ENCODE measurements around the gene PPP1R12B.
A peak's percentile ranks its signal among the peaks of the same experiment; 100 is the strongest.
"Not testable (repeated sequence)": the region's sequence is repeated elsewhere in the genome, so short reads cannot be mapped to it uniquely, and the experiment has no call there.

PPP1R12B gene

DNA sequence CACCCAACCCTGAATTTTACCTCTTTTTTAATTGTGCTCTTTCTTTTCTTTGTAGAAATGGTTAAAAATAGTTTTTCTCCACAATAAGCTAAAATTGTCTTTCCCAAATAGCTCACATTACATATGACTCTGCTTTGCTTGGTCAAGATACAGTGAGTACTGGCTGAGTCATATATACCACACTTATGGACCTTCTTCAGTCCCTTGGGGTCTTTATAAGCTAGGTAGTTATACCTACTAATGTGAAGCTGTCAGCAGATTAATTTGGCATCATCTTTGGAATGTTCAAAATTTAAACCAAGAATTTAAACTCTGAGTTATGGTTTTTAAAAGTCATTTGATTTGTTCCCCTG, 111.6 kb downstream of the PPP1R12B start:
- not testable (repeated sequence) for H3K4me2 ChIP-seq (ENCODE audit: low read length); H3K27me3 ChIP-seq (ENCODE audit: control insufficient read depth, insufficient read depth, low read length); H2AFZ ChIP-seq; H3K9ac ChIP-seq; H3K79me2 ChIP-seq; H3K36me3 ChIP-seq (ENCODE audit: control insufficient read depth, insufficient read depth, low read length); H3K4me3 ChIP-seq (ENCODE audit: low read depth, low read length); H3K27ac ChIP-seq; H3K9me3 ChIP-seq (ENCODE audit: control insufficient read depth, low read length); H3K4me1 ChIP-seq

DNA sequence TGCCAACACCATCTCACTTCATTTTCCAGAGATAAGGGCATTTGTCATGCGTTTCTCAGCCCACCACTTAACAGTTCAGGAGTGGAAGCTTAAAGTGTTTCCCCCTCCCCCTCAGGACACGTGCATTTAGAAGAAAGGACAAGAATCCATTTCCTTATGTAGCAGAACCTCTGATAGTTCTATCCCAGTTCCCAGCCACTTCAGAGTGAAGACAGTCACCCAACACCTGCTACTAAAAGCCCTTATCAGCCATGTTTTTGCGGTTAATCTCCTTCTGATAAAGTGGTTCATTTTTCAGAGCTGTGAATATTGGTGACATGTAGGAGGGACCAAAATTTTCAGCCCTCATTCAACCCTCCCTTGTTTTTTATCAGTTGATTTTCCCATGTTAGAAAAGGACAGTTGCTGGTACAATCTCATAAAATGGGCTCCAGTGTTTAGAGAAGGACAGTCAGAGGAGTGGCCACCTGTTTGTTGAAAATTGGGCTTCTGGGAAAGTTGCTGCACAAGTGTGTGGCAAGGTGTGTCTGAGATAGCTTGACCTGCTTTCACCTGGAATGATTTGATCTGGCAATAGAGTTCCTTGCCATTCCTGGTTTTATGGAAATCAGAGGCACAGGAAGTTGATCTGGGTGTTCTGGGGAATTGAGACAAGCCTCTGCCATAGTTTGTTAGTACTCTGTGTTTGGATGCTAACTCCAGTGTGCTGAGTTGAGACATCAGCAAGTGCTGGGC, 114.0 kb downstream of the PPP1R12B start:
- Histone ChIP-seq H3K9ac (no peak overlapping the region), H3K79me2 (no peaks in the 10 kb centered on the region), H3K27ac (no peak overlapping the region), H3K36me3 (ENCODE audit: control insufficient read depth, insufficient read depth, low read length) (no peaks in the 10 kb centered on the region), H3K4me2 (ENCODE audit: low read length) (no peak overlapping the region), H3K9me3 (ENCODE audit: control insufficient read depth, low read length) (no peaks in the 10 kb centered on the region), H3K4me3 (ENCODE audit: low read depth, low read length) (no peak overlapping the region), H3K4me1 (no peaks in the 10 kb centered on the region), H2AFZ (no peak overlapping the region), H3K27me3 (ENCODE audit: control insufficient read depth, insufficient read depth, low read length) (no peaks in the 10 kb centered on the region)
- TF ChIP-seq, protein P1, sequence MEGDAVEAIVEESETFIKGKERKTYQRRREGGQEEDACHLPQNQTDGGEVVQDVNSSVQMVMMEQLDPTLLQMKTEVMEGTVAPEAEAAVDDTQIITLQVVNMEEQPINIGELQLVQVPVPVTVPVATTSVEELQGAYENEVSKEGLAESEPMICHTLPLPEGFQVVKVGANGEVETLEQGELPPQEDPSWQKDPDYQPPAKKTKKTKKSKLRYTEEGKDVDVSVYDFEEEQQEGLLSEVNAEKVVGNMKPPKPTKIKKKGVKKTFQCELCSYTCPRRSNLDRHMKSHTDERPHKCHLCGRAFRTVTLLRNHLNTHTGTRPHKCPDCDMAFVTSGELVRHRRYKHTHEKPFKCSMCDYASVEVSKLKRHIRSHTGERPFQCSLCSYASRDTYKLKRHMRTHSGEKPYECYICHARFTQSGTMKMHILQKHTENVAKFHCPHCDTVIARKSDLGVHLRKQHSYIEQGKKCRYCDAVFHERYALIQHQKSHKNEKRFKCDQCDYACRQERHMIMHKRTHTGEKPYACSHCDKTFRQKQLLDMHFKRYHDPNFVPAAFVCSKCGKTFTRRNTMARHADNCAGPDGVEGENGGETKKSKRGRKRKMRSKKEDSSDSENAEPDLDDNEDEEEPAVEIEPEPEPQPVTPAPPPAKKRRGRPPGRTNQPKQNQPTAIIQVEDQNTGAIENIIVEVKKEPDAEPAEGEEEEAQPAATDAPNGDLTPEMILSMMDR (IDR thresholded peaks at IDR 0.05), result no peak

DNA sequence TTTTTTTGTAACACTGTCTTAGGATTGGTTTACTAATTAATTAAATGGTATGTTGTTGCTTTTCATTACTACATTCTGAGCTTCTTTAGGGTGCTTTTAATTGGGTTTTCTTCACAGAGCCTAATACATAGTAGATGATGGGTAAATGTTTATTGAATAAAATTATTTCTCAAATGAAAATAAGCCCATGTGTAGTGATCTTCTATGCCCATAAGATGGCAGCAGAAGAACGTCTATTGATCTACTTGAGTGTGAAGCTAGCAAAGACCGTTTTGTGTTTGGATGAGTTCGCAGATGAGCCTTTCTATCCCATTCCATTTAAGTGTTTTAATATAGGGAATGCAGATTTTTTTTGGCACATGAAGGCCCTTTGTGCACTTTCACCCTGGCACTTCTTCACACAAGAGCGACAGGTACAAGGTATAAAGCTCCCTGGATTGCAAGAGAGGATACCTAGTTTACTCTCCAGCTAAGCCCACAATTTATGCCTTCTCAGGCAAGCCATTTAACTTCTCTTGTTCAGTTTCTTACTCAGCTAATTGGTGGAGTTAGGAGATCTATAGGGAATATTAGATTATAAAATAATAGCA, 115.7 kb downstream of the PPP1R12B start:
- H3K79me2 ChIP-seq; H3K9ac ChIP-seq; H3K36me3 ChIP-seq (ENCODE audit: control insufficient read depth, insufficient read depth, low read length); H3K27me3 ChIP-seq (ENCODE audit: control insufficient read depth, insufficient read depth, low read length); H3K4me3 ChIP-seq (ENCODE audit: low read depth, low read length); H2AFZ ChIP-seq; H3K4me1 ChIP-seq; H3K4me2 ChIP-seq (ENCODE audit: low read length); H3K9me3 ChIP-seq (ENCODE audit: control insufficient read depth, low read length); H3K27ac ChIP-seq: not testable (repeated sequence)
- TF ChIP-seq, protein P1 (IDR thresholded peaks at IDR 0.05), result peak; percentile 29

DNA sequence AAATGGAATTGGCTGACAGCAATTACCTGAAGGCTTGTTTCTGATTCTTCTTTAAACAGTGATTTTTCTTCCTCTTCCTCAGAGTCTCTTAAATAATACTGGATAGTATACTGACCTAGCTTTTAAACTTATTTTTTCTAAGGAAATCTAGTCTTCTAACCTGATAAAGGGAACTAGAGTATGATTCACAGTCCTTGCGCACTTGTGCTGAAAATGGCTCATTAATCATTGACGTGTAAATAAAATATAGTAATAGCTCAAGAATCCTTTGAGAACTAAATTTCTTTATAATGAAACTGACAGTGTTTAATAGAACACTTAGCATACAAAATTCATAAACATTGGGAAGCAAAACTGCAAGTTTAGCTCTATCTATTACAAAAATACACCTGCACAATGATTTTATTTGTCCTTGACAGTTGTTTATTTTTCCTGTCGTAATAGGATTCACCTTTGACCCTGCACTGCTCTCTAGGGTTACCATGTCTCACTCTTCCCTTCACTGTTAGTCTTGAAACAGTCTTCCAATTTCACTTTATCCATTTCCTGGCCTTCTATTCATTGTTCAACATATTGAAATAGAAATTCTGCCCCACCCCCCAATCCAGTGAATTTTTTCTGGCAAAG, 117.3 kb downstream of the PPP1R12B start:
- not testable (repeated sequence) for H3K9ac ChIP-seq; H2AFZ ChIP-seq; H3K4me2 ChIP-seq (ENCODE audit: low read length); H3K79me2 ChIP-seq; H3K4me3 ChIP-seq (ENCODE audit: low read depth, low read length); H3K9me3 ChIP-seq (ENCODE audit: control insufficient read depth, low read length); H3K4me1 ChIP-seq; H3K27me3 ChIP-seq (ENCODE audit: control insufficient read depth, insufficient read depth, low read length); H3K36me3 ChIP-seq (ENCODE audit: control insufficient read depth, insufficient read depth, low read length)
- peak overlapping the region; percentile 71 for H3K27ac ChIP-seq

DNA sequence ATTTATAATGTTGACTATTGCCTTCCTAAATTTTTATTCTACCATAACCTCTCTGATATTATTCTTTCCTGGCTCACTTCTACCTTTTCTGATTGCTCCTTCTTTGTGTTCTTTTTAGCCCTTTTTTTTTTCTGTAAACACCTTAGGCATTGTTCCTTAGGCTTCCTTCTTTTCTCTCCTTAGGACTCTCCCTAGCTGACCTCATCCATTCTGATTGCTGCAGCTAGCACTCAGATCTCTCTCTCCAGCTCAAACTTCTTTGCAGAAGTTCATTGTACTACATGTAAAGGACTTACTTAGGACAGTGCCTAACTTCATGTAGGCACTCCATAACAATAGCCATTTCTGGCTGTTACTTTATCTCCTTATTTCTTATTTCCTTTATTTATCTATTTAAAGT, 117.8 kb downstream of the PPP1R12B start:
- H3K9ac ChIP-seq; H2AFZ ChIP-seq; H3K4me3 ChIP-seq (ENCODE audit: low read depth, low read length); H3K79me2 ChIP-seq; H3K4me2 ChIP-seq (ENCODE audit: low read length); H3K27ac ChIP-seq; H3K4me1 ChIP-seq; H3K36me3 ChIP-seq (ENCODE audit: control insufficient read depth, insufficient read depth, low read length); H3K9me3 ChIP-seq (ENCODE audit: control insufficient read depth, low read length); H3K27me3 ChIP-seq (ENCODE audit: control insufficient read depth, insufficient read depth, low read length): not testable (repeated sequence)

DNA sequence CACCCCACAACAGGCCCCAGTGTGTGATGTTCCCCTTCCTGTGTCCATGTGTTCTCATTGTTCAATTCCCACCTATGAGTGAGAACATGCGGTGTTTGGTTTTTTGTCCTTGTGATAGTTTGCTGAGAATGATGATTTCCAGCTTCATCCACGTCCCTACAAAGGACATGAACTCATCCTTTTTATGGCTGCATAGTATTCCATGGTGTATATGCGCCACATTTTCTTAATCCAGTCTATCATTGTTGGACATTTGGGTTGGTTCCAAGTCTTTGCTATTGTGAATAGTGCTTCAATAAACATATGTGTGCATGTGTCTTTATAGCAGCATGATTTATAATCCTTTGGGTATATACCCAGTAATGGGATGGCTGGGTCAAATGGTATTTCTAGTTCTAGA, 118.9 kb downstream of the PPP1R12B start:
- not testable (repeated sequence) for H3K4me2 ChIP-seq (ENCODE audit: low read length); H3K27me3 ChIP-seq (ENCODE audit: control insufficient read depth, insufficient read depth, low read length); H3K4me1 ChIP-seq; H3K27ac ChIP-seq; H3K79me2 ChIP-seq; H3K9ac ChIP-seq; H3K36me3 ChIP-seq (ENCODE audit: control insufficient read depth, insufficient read depth, low read length); H3K9me3 ChIP-seq (ENCODE audit: control insufficient read depth, low read length); H3K4me3 ChIP-seq (ENCODE audit: low read depth, low read length); H2AFZ ChIP-seq

DNA sequence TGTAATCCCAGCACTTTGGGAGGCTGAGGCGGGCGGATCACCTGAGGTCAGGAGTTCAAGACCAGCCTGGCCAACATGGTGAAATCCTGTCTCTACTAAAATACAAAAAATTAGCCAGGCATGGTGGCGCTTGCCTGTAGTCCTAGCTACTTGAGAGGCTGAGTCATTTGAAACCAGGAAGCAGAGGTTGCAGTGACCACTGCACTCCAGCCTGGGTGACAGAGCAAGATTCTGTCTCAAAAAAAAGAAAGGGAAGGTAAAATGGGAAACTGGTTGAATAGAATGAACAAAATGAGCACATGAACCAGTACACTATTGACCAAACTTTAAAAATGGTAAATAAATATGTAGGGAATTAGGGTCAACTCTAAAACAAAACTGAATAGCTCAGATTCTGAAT, 120.2 kb downstream of the PPP1R12B start:
- H3K4me2 ChIP-seq (ENCODE audit: low read length); H2AFZ ChIP-seq; H3K27ac ChIP-seq; H3K4me3 ChIP-seq (ENCODE audit: low read depth, low read length); H3K9me3 ChIP-seq (ENCODE audit: control insufficient read depth, low read length); H3K79me2 ChIP-seq; H3K9ac ChIP-seq; H3K27me3 ChIP-seq (ENCODE audit: control insufficient read depth, insufficient read depth, low read length); H3K36me3 ChIP-seq (ENCODE audit: control insufficient read depth, insufficient read depth, low read length): not testable (repeated sequence)
- H3K4me1 ChIP-seq, result peaks cover 10% of the 10 kb centered on the region

DNA sequence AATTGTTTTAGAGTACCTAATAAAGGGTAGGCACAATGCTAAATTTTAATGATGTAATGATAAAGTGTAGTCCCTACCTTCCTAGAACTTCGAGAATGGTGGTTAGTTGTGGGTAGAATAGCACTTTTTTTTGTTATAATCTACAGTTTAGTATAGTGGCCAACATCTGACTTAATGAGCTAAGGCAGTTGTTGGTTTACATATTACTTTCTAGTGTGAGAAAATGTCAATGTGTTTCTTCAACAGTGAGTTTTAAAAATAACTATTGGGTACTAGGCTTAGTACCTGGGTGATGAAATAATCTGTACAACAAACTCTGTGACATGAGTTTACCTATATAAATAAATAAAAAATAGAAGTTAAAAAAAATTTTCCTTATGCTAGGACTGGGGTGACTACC, 120.6 kb downstream of the PPP1R12B start:
- H3K4me1 ChIP-seq, result peaks cover 10% of the 10 kb centered on the region
- H3K79me2 ChIP-seq; H3K27ac ChIP-seq; H3K9me3 ChIP-seq (ENCODE audit: control insufficient read depth, low read length); H3K36me3 ChIP-seq (ENCODE audit: control insufficient read depth, insufficient read depth, low read length); H2AFZ ChIP-seq; H3K4me3 ChIP-seq (ENCODE audit: low read depth, low read length); H3K4me2 ChIP-seq (ENCODE audit: low read length); H3K9ac ChIP-seq; H3K27me3 ChIP-seq (ENCODE audit: control insufficient read depth, insufficient read depth, low read length): not testable (repeated sequence)

Measured in parathyroid adenoma (tissue), 2 donors.